Measurements from ENCODE around the gene BMP2K.

The BMP2K gene

GRCh38 chr4:78765432-78766006 lies 10.6 kb upstream of the BMP2K start:
- no peak for DNase-seq

GRCh38 chr4:78766026-78766425 lies 10.1 kb upstream of the BMP2K start:
- DNase-seq: no peak

GRCh38 chr4:78766650-78767049 lies 9.5 kb upstream of the BMP2K start:
- DNase-seq: no peak

- no peak for DNase-seq
These were observed 8.8 kb upstream of the BMP2K start for GRCh38 chr4:78767350-78767749.

- peak; percentile 38 for DNase-seq
These were observed 7.5 kb upstream of the BMP2K start for GRCh38 chr4:78768452-78769180.

- DNase-seq: no peak
These were observed 6.0 kb upstream of the BMP2K start for GRCh38 chr4:78770091-78770642.

GRCh38 chr4:78772526-78773091 lies 3.5 kb upstream of the BMP2K start:
- no peak for DNase-seq

- peak; percentile 39 for DNase-seq
These were observed 1.7 kb upstream of the BMP2K start for GRCh38 chr4:78774417-78774816.

GRCh38 chr4:78775303-78776078 lies 659 bp upstream of the BMP2K start:
- DNase-seq: peak; percentile 72

GRCh38 chr4:78776729-78777575 lies 802 bp downstream of the BMP2K start:
- DNase-seq: peak; percentile 28

- DNase-seq: no peak
These were observed 1.4 kb downstream of the BMP2K start for GRCh38 chr4:78777576-78777940.

GRCh38 chr4:78778530-78778929 lies 2.4 kb downstream of the BMP2K start:
- DNase-seq: no peak

- DNase-seq: no peak
These were observed 3.1 kb downstream of the BMP2K start for GRCh38 chr4:78779280-78779679.

- no peak for DNase-seq
These were observed 3.9 kb downstream of the BMP2K start for GRCh38 chr4:78780093-78780492.

- no peak for DNase-seq
These were observed 5.0 kb downstream of the BMP2K start for GRCh38 chr4:78781139-78781538.

- no peak for DNase-seq
These were observed 5.8 kb downstream of the BMP2K start for GRCh38 chr4:78781924-78782323.

GRCh38 chr4:78784236-78784865 lies 8.2 kb downstream of the BMP2K start:
- DNase-seq: no peak

GRCh38 chr4:78787392-78788006 lies 11.3 kb downstream of the BMP2K start:
- no peak for DNase-seq

- no peak for DNase-seq
These were observed 12.1 kb downstream of the BMP2K start for GRCh38 chr4:78788007-78788889.

All from NCI-H226 (cell line).